Right lobe of liver (tissue), 6 donors: ENCODE measurements around the gene DLG5. TPM values are rescaled to one million over a fixed set of nuclear protein-coding genes. Genes with fewer than 3 reads are reported as not detected.

Experiments
- ATAC-seq, 4 donors: fragments of 200-7000 bp; cut with Tn5 transposase; one replicate each; pipeline ENCODE4 v1.9.1; 2020; ENCODE audit warnings: mild to moderate bottlenecking in 4 of 4, moderate library complexity in 4 of 4
- DNase-seq, 3 donors: peaks; one replicate each; pipeline ENCODE4 v3.0.0-alpha.2; 2020
- H3K27ac ChIP-seq, 3 donors: fragments of 200-600 bp; one replicate each; pipeline ENCODE4 v1.8.0; 2022
- H3K27me3 ChIP-seq, 2 donors: fragments of 200-600 bp; one replicate each; pipeline ENCODE4 v1.8.0; 2022
- H3K36me3 ChIP-seq, 4 donors: fragments of 200-600 bp; sonication (generic) in 1 of 4; one replicate each; pipeline versions ENCODE4 v1.5.1 to v1.8.0; 2017 to 2022; ENCODE audit warnings: control low read depth in 1 of 4
- H3K4me1 ChIP-seq, 4 donors: fragments of 200-600 bp; sonication (generic) in 1 of 4; one replicate each; pipeline versions ENCODE4 v1.5.1 to v1.8.0; 2017 to 2022; ENCODE audit warnings: control low read depth in 1 of 4
- H3K4me3 ChIP-seq, 3 donors: fragments of 200-600 bp; one replicate each; pipeline ENCODE4 v1.8.0; 2022
- H3K9me3 ChIP-seq, 4 donors: fragments of 200-600 bp; sonication (generic) in 1 of 4; one replicate each; pipeline versions ENCODE4 v1.5.1 to v1.8.0; 2017 to 2022; ENCODE audit warnings: control low read depth in 1 of 4
- POLR2A ChIP-seq: fragments of 450-650 bp; IDR thresholded peaks from one replicate; pipeline ENCODE4 v1.6.1; 2017; ENCODE audit warnings: antibody characterized with exemption, mild to moderate bottlenecking
- WGBS: methylation state at CpG from one replicate; pipeline ENCODE4 v1.1.6; 2018; ENCODE audit warnings: low coverage, low lambda C conversion rate; ENCODE audit not compliant: insufficient coverage; ENCODE audit errors: missing lambda C conversion rate; 5-methylcytosine and 5-hydroxymethylcytosine counted together
- intact Hi-C, 2 donors: fragments of 100-400 bp; cut with DNase I; formaldehyde crosslinking; loops; one replicate each; pipeline versions ENCODE4 v1.11.2 to v1.14.1; 2022
- total RNA-seq, 6 experiments: library from RNA; depleted of rRNA in 2 of 6; stranded (reverse); fragments of >200 nt in 2 of 6; fragmentation: NEBNext Ultra II Directional in 3 of 6; extraction: Animal tissue kit (Norgen Biotek cat#: 25700) in 3 of 6; gene quantifications; one replicate each; pipeline versions ENCODE4 v1.1.0 to v1.2.4, GENCODE V29; 2016 to 2023
- TF ChIP-seq, protein P1 (sequence below), 4 donors: fragments of 200-600 bp in 3 of 4; fragments of 450-650 bp in 1 of 4; IDR thresholded peaks; one replicate each; pipeline versions ENCODE4 v1.5.1 to v1.8.0; 2016 to 2022; ENCODE audit warnings: antibody characterized with exemption in 4 of 4, mild to moderate bottlenecking in 2 of 4
- donor health status: DM: no; HTN: yes; CAD: no.
- donor health status: DM: no; HTN: no; CAD: no.
- donor health status: DM: no; HTN: no; CAD: no.
- donor health status: DM: no; HTN: yes; CAD: no.
- donor health status: DM: no; HTN: yes; CAD: no.

DLG5 gene
- total RNA-seq, 6 experiments from 2014 or later: 5.6 to 8.8 (median 7.6) TPM

GRCh38 chr10:77962350-77963146 is 36.0 kb upstream of the DLG5 start:
- intact Hi-C loops: no loop called here
- DNase-seq (no peak), ATAC-seq (no peak)
- Histone ChIP-seq H3K27ac (no peak overlapping the region), H3K27me3 (no peaks in the 10 kb centered on the region), H3K9me3 (no peaks in the 10 kb centered on the region), H3K36me3 (no peaks in the 10 kb centered on the region), H3K4me1 (no peaks in the 10 kb centered on the region), H3K4me3 (no peak overlapping the region)
- WGBS: 90% methylated on average over 6 of the region's 7 CpGs
- TF ChIP-seq POLR2A: no peak
- TF ChIP-seq, protein P1, sequence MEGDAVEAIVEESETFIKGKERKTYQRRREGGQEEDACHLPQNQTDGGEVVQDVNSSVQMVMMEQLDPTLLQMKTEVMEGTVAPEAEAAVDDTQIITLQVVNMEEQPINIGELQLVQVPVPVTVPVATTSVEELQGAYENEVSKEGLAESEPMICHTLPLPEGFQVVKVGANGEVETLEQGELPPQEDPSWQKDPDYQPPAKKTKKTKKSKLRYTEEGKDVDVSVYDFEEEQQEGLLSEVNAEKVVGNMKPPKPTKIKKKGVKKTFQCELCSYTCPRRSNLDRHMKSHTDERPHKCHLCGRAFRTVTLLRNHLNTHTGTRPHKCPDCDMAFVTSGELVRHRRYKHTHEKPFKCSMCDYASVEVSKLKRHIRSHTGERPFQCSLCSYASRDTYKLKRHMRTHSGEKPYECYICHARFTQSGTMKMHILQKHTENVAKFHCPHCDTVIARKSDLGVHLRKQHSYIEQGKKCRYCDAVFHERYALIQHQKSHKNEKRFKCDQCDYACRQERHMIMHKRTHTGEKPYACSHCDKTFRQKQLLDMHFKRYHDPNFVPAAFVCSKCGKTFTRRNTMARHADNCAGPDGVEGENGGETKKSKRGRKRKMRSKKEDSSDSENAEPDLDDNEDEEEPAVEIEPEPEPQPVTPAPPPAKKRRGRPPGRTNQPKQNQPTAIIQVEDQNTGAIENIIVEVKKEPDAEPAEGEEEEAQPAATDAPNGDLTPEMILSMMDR (IDR thresholded peaks at IDR 0.05): no peak

- Histone ChIP-seq H3K9me3 (no peaks in the 10 kb centered on the region), H3K27me3 (no peaks in the 10 kb centered on the region), H3K4me3 (no peak overlapping the region), H3K36me3 (no peaks in the 10 kb centered on the region), H3K27ac (no peak overlapping the region), H3K4me1 (no peaks in the 10 kb centered on the region)
- ATAC-seq (no peak), DNase-seq (no peak)
- TF ChIP-seq, protein P1 (IDR thresholded peaks at IDR 0.05): no peak
- TF ChIP-seq POLR2A: no peak
- intact Hi-C loops: no loop called here
- 95% methylated on average over 6 of the region's 6 CpGs for WGBS
Observed at GRCh38 chr10:77961668-77962067, 35.1 kb upstream of the DLG5 start.

- intact Hi-C loops: no loop called here
- Histone ChIP-seq H3K27ac (no peak overlapping the region), H3K9me3 (no peaks in the 10 kb centered on the region), H3K4me3 (no peak overlapping the region), H3K36me3 (no peaks in the 10 kb centered on the region), H3K27me3 (no peaks in the 10 kb centered on the region), H3K4me1 (no peaks in the 10 kb centered on the region)
- DNase-seq (no peak), ATAC-seq (no peak)
- 87% methylated on average over 6 of the region's 6 CpGs for WGBS
- TF ChIP-seq POLR2A: no peak
- TF ChIP-seq, protein P1 (IDR thresholded peaks at IDR 0.05): no peak
Observed at GRCh38 chr10:77960829-77961329, 34.3 kb upstream of the DLG5 start.

- DNase-seq: no peak
- WGBS: 82% methylated on average over 5 of the region's 8 CpGs
Observed at GRCh38 chr10:77959887-77960455, 33.4 kb upstream of the DLG5 start.

More at GRCh38 chr10:77959887-77960455, 33.4 kb upstream of the DLG5 start:
- H3K36me3 ChIP-seq: no peaks in the 10 kb centered on the region
- no peaks in the 10 kb centered on the region for H3K9me3 ChIP-seq
- no peak overlapping the region for H3K4me3 ChIP-seq
- TF ChIP-seq, protein P1 (IDR thresholded peaks at IDR 0.05): no peak
- no peak for TF ChIP-seq POLR2A
- no peaks in the 10 kb centered on the region for H3K27me3 ChIP-seq
- no peak for ATAC-seq
- H3K4me1 ChIP-seq: no peaks in the 10 kb centered on the region
- intact Hi-C loops: no loop called here
- no peak overlapping the region for H3K27ac ChIP-seq
